Activated naive CD8-positive, alpha-beta T cell (primary cell): Measurements from ENCODE around the gene TDRD10.
"Not testable (repeated sequence)": the region's sequence is repeated elsewhere in the genome, so short reads cannot be mapped to it uniquely, and the experiment has no call there.

Source experiments
- H3K27ac Mint-ChIP-seq: one replicate; pipeline ENCODE4 v1.8.0; 2021; ENCODE audit warnings: mixed read lengths
- H3K27me3 Mint-ChIP-seq: one replicate; pipeline ENCODE4 v1.8.0; 2021; ENCODE audit warnings: mixed read lengths
- H3K36me3 Mint-ChIP-seq: one replicate; pipeline ENCODE4 v1.8.0; 2021; ENCODE audit warnings: mixed read lengths
- H3K4me1 Mint-ChIP-seq: one replicate; pipeline ENCODE4 v1.8.0; 2021; ENCODE audit warnings: low read depth, mixed read lengths
- H3K4me3 Mint-ChIP-seq: one replicate; pipeline ENCODE4 v1.8.0; 2021; ENCODE audit warnings: mild to moderate bottlenecking, mixed read lengths
- H3K9me3 Mint-ChIP-seq: one replicate; pipeline ENCODE4 v1.8.0; 2021; ENCODE audit warnings: low read depth, mixed read lengths

TDRD10 gene

GRCh38 chr1:154521695-154522094 is 19.7 kb downstream of the TDRD10 start:
- Mint-ChIP-seq H3K27me3 (peaks cover 10% of the 10 kb centered on the region), H3K9me3 (no peaks in the 10 kb centered on the region), H3K27ac (no peak overlapping the region), H3K36me3 (no peaks in the 10 kb centered on the region), H3K4me1 (no peaks in the 10 kb centered on the region), H3K4me3 (no peak overlapping the region)

DNA sequence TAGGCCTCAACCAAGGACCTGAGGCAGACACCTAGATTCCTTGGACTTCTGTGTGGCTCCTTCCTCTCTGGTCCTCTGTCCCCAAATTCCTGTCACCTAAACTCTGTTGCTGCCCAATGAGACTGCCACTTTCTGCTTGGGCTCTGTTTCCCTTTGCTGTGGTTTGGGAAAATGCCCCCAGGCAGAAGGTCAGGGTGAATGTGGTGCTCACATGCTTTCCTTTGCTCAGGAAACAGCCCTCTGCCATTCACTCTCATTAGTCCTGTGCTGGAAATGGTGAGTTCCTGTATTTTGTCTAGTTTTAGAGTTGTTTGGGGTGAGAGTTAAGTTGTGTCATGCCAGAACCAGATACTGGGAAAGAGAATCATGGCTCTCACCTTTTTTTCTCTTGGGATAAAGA is 22.9 kb downstream of the TDRD10 start:
- Mint-ChIP-seq H3K4me3 (no peak overlapping the region), H3K36me3 (no peaks in the 10 kb centered on the region), H3K27ac (no peak overlapping the region), H3K4me1 (no peaks in the 10 kb centered on the region), H3K27me3 (peaks cover 10% of the 10 kb centered on the region), H3K9me3 (no peaks in the 10 kb centered on the region)

DNA sequence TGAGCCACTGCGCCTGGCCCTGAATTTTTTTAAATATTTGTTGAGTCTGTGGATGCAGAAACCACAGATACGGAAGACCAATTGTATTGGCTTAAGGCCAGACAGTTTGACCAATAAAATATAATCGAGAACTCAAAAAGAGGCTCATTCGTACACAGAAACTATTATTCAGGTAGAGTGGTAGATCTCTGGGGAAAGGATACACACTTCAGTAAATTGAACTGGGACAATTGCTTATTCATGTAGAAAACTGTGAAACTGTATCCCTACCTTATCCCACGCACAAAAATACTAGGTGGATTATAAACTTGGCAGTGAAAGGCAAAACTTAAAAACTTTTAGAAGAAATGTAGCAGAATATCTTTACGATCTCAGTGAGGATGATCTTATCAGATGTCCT is 25.2 kb downstream of the TDRD10 start:
- H3K27ac Mint-ChIP-seq: no peak overlapping the region
- H3K27me3 Mint-ChIP-seq: peaks cover 7% of the 10 kb centered on the region
- H3K4me3 Mint-ChIP-seq: no peak overlapping the region
- no peaks in the 10 kb centered on the region for H3K36me3 Mint-ChIP-seq
- H3K4me1 Mint-ChIP-seq: no peaks in the 10 kb centered on the region
- no peaks in the 10 kb centered on the region for H3K9me3 Mint-ChIP-seq

DNA sequence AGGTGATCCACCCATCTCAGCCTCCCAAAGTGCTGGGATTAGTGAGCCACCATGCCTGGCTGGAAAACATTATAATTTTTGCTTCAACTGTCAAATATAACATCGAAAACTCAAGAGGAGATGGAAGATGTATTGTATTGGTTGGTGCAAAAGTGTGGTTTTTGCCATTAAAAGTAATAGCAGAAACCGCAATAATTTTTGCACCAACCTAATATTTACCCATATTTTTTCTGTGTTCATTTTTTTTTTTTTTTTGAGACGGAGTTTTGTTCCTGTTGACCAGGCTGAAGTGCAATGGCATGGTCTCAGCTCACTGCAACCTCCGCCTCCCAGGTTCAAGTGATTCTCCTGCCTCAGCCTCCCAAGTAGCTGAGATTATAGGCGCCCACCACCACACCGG is 27.3 kb downstream of the TDRD10 start:
- Mint-ChIP-seq H3K9me3 (no peaks in the 10 kb centered on the region), H3K4me1 (no peaks in the 10 kb centered on the region), H3K27ac (no peak overlapping the region), H3K4me3 (no peak overlapping the region), H3K36me3 (no peaks in the 10 kb centered on the region), H3K27me3 (peaks cover 2% of the 10 kb centered on the region)

GRCh38 chr1:154531950-154532349 is 29.9 kb downstream of the TDRD10 start:
- not testable (repeated sequence) for H3K9me3 Mint-ChIP-seq, H3K27ac Mint-ChIP-seq, H3K36me3 Mint-ChIP-seq, H3K4me3 Mint-ChIP-seq, H3K27me3 Mint-ChIP-seq, H3K4me1 Mint-ChIP-seq

DNA sequence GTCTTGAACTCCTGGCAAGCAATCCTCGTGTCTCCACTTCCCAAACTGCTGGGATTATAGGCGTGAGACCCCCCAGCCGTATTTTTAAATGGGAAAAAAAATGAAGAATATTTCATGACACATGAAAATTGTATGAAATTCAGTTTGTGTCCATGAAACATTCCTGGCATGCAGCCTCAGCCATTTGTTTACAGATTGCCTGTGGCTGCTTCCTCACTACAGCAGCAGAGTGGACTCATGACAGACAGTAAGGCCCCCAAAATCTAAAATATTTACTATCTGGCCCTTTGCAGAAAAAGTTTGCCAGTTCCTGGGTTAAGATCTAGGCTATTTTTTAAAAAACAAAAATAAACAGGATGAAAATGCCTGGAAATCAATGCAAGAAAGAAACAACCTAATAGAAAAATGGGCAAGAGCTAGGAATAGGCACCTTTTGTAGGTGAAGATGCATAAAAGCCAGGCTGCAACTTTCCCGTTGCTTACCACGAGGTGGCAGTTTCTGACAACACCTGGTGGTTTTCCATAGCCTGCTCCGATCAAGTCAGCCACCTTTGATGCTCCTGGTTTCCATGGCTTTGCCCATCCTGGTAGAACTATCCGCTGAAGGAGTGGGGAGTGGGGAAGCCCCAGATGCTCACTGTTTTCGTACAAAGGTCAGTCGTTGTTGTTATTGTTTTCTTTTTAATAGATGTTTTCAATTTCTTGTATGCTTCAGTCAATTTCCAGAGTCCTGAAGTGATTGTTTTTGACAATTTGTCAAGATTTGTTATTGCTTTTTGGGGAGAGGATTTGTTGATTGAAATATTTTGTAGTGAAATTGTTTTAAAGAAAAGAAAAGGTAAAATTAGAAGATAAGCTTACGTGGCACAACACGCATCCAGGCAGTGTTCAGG is 32.2 kb downstream of the TDRD10 start:
- Mint-ChIP-seq H3K27me3 (no peaks in the 10 kb centered on the region), H3K36me3 (no peaks in the 10 kb centered on the region), H3K9me3 (no peaks in the 10 kb centered on the region)

DNA sequence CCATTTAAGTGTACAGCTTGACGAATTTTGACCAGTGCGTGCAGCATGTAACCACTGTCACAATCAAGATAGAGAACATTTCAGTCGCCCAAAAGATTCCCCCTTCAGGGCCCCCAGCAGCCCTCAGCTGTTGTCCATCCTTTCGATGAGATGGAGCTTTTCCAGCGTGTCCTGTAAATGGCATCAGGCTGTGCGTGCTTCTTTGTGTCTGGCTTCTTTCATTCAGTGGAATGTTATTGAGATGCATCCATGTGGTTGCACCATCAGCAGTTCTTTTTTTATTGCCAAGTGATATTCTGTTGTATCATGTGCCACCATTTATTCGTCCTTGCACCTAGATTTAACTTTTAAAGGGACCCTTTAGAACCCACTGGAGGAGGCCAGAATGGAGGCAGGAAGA is 34.6 kb downstream of the TDRD10 start:
- Mint-ChIP-seq H3K27me3 (no peaks in the 10 kb centered on the region), H3K36me3 (no peaks in the 10 kb centered on the region), H3K9me3 (no peaks in the 10 kb centered on the region), H3K4me3 (no peak overlapping the region), H3K4me1 (no peaks in the 10 kb centered on the region), H3K27ac (no peak overlapping the region)

More for the DNA sequence above, 32.2 kb downstream of the TDRD10 start:
- Mint-ChIP-seq H3K4me3 (no peak overlapping the region), H3K27ac (no peak overlapping the region), H3K4me1 (no peaks in the 10 kb centered on the region)

DNA sequence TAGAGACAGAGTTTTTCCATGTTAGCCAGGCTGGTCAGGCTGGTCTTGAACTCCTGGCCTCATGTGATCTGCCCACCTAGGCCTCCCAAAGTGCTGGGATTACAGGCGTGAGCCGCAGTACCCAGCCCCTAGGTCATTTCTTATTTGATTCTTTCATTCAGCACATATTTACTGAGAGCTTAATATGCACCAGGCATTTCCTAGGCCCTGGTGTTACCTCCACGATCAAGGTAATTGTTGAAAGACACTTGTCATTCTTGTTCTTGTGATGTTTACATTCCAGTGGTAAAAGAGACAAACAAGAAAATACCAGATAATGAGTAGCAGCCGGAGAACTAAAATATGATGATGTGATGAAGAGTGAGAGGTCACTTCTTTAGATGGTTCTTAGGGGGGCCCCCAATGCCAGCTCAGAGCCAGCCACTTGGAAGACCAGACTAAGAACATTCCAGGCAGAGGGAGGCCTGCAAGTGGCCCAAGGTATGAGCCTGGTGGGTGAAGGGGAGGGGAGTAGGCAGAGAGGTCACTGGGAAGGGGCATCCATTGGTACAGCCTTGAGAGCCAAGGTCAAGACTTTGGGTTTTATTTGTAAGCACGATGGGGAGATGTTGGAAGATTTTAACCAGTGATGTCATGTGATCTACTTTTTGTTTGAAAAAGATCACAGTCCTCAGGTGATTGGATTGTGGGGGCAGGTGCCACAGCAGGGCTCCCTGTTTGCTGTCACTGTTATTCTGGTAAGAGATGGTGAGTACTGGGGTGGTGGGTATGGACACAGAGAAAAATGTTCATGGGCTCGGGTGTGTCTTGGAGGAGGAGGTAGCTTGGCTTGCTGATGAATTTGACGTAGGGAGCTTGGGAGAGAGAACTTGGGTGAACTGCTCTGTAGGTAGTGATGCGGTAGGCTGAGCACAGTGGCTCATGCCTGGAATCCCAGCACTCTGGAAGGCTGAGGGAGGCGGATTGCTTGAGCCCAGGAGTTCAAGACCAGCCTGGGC is 37.8 kb downstream of the TDRD10 start:
- no peaks in the 10 kb centered on the region for H3K4me1 Mint-ChIP-seq
- no peak overlapping the region for H3K27ac Mint-ChIP-seq
- H3K27me3 Mint-ChIP-seq: no peaks in the 10 kb centered on the region
- no peaks in the 10 kb centered on the region for H3K9me3 Mint-ChIP-seq
- H3K4me3 Mint-ChIP-seq: no peak overlapping the region
- H3K36me3 Mint-ChIP-seq: no peaks in the 10 kb centered on the region

- no peak overlapping the region for H3K4me3 Mint-ChIP-seq
- no peaks in the 10 kb centered on the region for H3K36me3 Mint-ChIP-seq
- H3K27ac Mint-ChIP-seq: no peak overlapping the region
- H3K27me3 Mint-ChIP-seq: no peaks in the 10 kb centered on the region
- no peaks in the 10 kb centered on the region for H3K9me3 Mint-ChIP-seq
- no peaks in the 10 kb centered on the region for H3K4me1 Mint-ChIP-seq
Measured at GRCh38 chr1:154541231-154541630, 39.2 kb downstream of the TDRD10 start.

DNA sequence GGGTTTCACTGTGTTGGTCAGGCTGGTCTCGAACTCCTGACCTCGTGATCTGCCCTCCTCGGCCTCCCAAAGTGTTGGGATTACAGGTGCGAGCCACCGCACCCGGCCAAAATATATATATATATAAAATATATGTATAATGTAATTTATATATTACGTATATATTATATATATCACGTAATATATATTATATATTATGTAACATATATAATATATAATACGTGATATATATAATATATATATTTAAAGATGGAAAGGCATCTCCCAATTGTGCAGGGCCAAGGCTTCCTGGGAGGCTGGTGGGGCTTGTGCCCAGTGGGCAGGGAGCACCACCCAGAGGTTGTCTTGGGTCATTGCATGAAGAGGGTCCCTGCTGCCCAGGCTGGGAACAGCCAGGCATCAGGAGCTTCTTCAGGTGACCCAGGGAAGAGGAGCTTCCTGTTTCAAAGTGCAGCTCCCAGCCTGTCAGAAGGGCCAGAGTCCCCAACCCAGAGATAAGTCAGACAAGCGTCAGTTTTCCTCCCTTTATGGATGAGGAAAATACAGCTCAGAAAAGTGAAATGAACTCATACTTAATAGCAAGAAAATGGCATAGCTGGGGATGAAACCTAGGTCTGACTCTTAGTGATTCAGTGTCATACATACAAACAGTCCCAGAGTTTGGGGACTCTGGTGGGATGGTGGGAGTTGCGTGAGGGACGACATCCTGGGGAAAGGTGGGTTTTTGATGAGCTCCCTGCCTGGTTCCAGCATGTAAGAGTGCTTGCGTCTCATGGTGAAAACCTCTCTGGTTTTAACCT is 44.4 kb downstream of the TDRD10 start:
- H3K4me1 Mint-ChIP-seq: peaks cover 16% of the 10 kb centered on the region
- H3K9me3 Mint-ChIP-seq: no peaks in the 10 kb centered on the region
- no peak overlapping the region for H3K27ac Mint-ChIP-seq
- no peaks in the 10 kb centered on the region for H3K27me3 Mint-ChIP-seq
- H3K4me3 Mint-ChIP-seq: no peak overlapping the region
- H3K36me3 Mint-ChIP-seq: peaks cover 2% of the 10 kb centered on the region

GRCh38 chr1:154547105-154547732 is 45.2 kb downstream of the TDRD10 start:
- Mint-ChIP-seq H3K9me3 (no peaks in the 10 kb centered on the region), H3K4me1 (peaks cover 16% of the 10 kb centered on the region), H3K27me3 (no peaks in the 10 kb centered on the region), H3K36me3 (peaks cover 2% of the 10 kb centered on the region), H3K27ac (no peak overlapping the region), H3K4me3 (no peak overlapping the region)

GRCh38 chr1:154548028-154548427 is 46.0 kb downstream of the TDRD10 start:
- peaks cover 2% of the 10 kb centered on the region for H3K36me3 Mint-ChIP-seq
- H3K27me3 Mint-ChIP-seq: no peaks in the 10 kb centered on the region
- no peaks in the 10 kb centered on the region for H3K9me3 Mint-ChIP-seq
- peak overlapping the region; percentile 24 for H3K27ac Mint-ChIP-seq
- no peak overlapping the region for H3K4me3 Mint-ChIP-seq
- H3K4me1 Mint-ChIP-seq: peaks cover 18% of the 10 kb centered on the region

- Mint-ChIP-seq H3K4me1 (peaks cover 21% of the 10 kb centered on the region), H3K36me3 (peaks cover 2% of the 10 kb centered on the region), H3K27ac (peak overlapping the region; percentile 54), H3K27me3 (no peaks in the 10 kb centered on the region), H3K4me3 (no peak overlapping the region), H3K9me3 (no peaks in the 10 kb centered on the region)
Measured at GRCh38 chr1:154549202-154549770, 47.3 kb downstream of the TDRD10 start.

DNA sequence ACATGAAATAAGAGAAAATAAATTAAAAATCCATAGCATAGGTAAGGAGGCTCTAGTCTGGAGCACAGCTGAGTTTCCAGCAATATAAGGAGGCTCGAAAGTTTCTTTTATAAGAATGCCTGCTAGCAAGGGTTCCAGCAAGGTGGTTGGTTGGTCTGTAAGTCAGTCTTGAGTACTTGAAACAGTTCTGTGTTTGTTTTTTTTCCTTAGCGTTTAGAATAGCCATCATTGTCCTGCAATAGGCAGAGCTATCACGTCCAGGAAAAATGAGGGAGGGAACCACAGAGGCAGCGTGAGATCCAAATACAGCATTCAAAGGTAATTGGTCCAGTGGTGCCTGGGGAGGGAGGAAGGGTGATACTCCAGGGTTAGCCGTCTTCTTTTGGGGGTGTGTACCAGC is 48.1 kb downstream of the TDRD10 start:
- H3K4me1 Mint-ChIP-seq: peaks cover 26% of the 10 kb centered on the region

More for the DNA sequence above, 48.1 kb downstream of the TDRD10 start:
- Mint-ChIP-seq H3K27ac (peak overlapping the region; percentile 22), H3K27me3 (no peaks in the 10 kb centered on the region), H3K36me3 (peaks cover 2% of the 10 kb centered on the region), H3K9me3 (no peaks in the 10 kb centered on the region), H3K4me3 (no peak overlapping the region)
